T1000 (cell line): ENCODE data around the gene ZNF410.
A peak's percentile ranks its signal among the peaks of the same experiment; 100 is the strongest.
"Not testable (repeated sequence)": the region's sequence is repeated elsewhere in the genome, so short reads cannot be mapped to it uniquely, and the experiment has no call there.

Source experiments
- DNase-seq: peaks from one replicate; lab custom pipeline; 2025; ENCODE audit warnings: mixed read lengths; lab: John Stamatoyannopoulos, UW

ZNF410 gene

GRCh38 chr14:73886449-73887317 lies at the start of gene ZNF410:
ZNF410 (plus strand) TSS chr14:73886859; CDS start chr14:73892176, 5,317 bp downstream.
- DNase-seq = peak; percentile 95

- not testable (repeated sequence) for DNase-seq
Observed at GRCh38 chr14:73838293-73839034, 48.2 kb upstream of the ZNF410 start.

GRCh38 chr14:73842201-73842600 lies 44.5 kb upstream of the ZNF410 start:
- no peak for DNase-seq

GRCh38 chr14:73842851-73843250 lies 43.8 kb upstream of the ZNF410 start:
- no peak for DNase-seq

GRCh38 chr14:73843296-73843695 lies 43.4 kb upstream of the ZNF410 start:
- no peak for DNase-seq

- no peak for DNase-seq
Observed at GRCh38 chr14:73846947-73847346, 39.7 kb upstream of the ZNF410 start.

GRCh38 chr14:73851000-73851399 lies 35.7 kb upstream of the ZNF410 start:
- no peak for DNase-seq

- DNase-seq = peak; percentile 96
Observed at GRCh38 chr14:73851567-73852382, 34.9 kb upstream of the ZNF410 start, which contains the start of gene PTGR2. PTGR2 (plus strand) TSS chr14:73851831; CDS start chr14:73858863, 7,032 bp downstream.

GRCh38 chr14:73859145-73859544 lies 27.5 kb upstream of the ZNF410 start:
- no peak for DNase-seq

- DNase-seq = no peak
Observed at GRCh38 chr14:73861073-73861472, 25.6 kb upstream of the ZNF410 start.

GRCh38 chr14:73862480-73862879 lies 24.2 kb upstream of the ZNF410 start:
- DNase-seq = no peak

GRCh38 chr14:73863209-73863608 lies 23.4 kb upstream of the ZNF410 start:
- no peak for DNase-seq

- DNase-seq = no peak
Observed at GRCh38 chr14:73865534-73866113, 21.0 kb upstream of the ZNF410 start.

- not testable (repeated sequence) for DNase-seq
Observed at GRCh38 chr14:73869754-73870153, 16.9 kb upstream of the ZNF410 start.

- no peak for DNase-seq
Observed at GRCh38 chr14:73870525-73871235, 16.0 kb upstream of the ZNF410 start.

- no peak for DNase-seq
Observed at GRCh38 chr14:73873660-73874059, 13.0 kb upstream of the ZNF410 start.

- no peak for DNase-seq
Observed at GRCh38 chr14:73877790-73878189, 8.9 kb upstream of the ZNF410 start.

GRCh38 chr14:73878436-73878835 lies 8.2 kb upstream of the ZNF410 start:
- DNase-seq = no peak

- DNase-seq = no peak
Observed at GRCh38 chr14:73879027-73879426, 7.6 kb upstream of the ZNF410 start.

GRCh38 chr14:73884438-73885190 lies 2.0 kb upstream of the ZNF410 start:
- DNase-seq = no peak

- no peak for DNase-seq
Observed at GRCh38 chr14:73887318-73887616, 608 bp downstream of the ZNF410 start.
